DND-41 (cell line): ENCODE measurements around the gene TAX1BP3.

Experiments
- EZH2 ChIP-seq: IDR thresholded peaks from 3 replicates; pipeline ENCODE4 v1.6.1; 2012; ENCODE audit warnings: borderline replicate concordance, low read depth, mild to moderate bottlenecking, moderate library complexity, low read length, inconsistent platforms; ENCODE audit not compliant: severe bottlenecking
- TF ChIP-seq, protein P1 (sequence below): IDR thresholded peaks from 2 replicates; pipeline ENCODE4 v1.5.1; 2012; ENCODE audit warnings: borderline replicate concordance, low read length, moderate library complexity, mild to moderate bottlenecking; ENCODE audit not compliant: poor library complexity, severe bottlenecking; ENCODE audit errors: extremely low read depth

DNA sequence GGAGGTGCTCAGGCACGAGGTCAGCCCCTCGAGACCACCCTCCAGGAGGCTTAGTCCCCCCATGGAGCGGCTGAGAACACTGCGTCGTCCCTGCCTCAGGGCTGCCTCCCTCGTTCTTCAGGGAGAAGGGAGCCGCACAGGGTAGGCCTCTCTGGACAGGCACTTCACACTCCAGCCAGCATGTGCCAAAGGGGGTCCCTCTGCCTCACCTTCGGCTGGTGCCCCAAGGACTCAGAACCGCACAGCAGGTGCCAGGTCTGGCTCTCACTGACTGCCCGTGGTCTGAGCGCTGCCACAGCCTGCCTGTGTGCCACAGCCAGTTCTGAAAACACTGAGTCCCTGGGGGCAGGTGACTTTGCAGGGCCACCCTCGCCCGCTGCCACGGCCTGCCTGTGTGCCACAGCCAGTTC, 20.5 kb upstream of the TAX1BP3 start:
- TF ChIP-seq, protein P1, sequence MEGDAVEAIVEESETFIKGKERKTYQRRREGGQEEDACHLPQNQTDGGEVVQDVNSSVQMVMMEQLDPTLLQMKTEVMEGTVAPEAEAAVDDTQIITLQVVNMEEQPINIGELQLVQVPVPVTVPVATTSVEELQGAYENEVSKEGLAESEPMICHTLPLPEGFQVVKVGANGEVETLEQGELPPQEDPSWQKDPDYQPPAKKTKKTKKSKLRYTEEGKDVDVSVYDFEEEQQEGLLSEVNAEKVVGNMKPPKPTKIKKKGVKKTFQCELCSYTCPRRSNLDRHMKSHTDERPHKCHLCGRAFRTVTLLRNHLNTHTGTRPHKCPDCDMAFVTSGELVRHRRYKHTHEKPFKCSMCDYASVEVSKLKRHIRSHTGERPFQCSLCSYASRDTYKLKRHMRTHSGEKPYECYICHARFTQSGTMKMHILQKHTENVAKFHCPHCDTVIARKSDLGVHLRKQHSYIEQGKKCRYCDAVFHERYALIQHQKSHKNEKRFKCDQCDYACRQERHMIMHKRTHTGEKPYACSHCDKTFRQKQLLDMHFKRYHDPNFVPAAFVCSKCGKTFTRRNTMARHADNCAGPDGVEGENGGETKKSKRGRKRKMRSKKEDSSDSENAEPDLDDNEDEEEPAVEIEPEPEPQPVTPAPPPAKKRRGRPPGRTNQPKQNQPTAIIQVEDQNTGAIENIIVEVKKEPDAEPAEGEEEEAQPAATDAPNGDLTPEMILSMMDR = no peak
- no peak for TF ChIP-seq EZH2
